Endothelial cell of umbilical vein (primary cell): ENCODE data around the gene PARN. TPM values are rescaled to one million over a fixed set of nuclear protein-coding genes. Genes with fewer than 3 reads are reported as not detected.

Experiments used
- BruUV-seq: library from RNA; stranded (reverse); fragments of 400-500 nt; replicated peaks from 2 replicates; lab custom pipeline; 2021; lab: Mats Ljungman, UMichigan
- CTCF ChIA-PET: fragments of 300-600, 350-600 bp; sonication (Branson Sonifier 250); formaldehyde crosslinking; loops from one replicate; lab custom pipeline; 2021; ENCODE audit warnings: antibody characterized with exemption, inconsistent platforms; lab: Charles Lee
- POLR2A ChIA-PET: fragments of 300-600, 350-600 bp; sonication (Branson Sonifier 250); formaldehyde crosslinking; loops from one replicate; lab custom pipeline; 2021; ENCODE audit warnings: antibody characterized with exemption, inconsistent platforms; lab: Charles Lee
- DNase-seq: peaks from one replicate; pipeline ENCODE4 v3.0.0-alpha.2; 2011; ENCODE audit warnings: low read depth, low spot score
- FAIRE-seq: peaks from 2 replicates; lab custom pipeline; 2011; peaks lifted over from hg19 to GRCh38; lab: Jason Lieb, UNC
- H2AFZ ChIP-seq: 2 replicates; pipeline ENCODE4 v1.6.0; 2012; ENCODE audit warnings: low read depth, low read length, control low read depth, inconsistent platforms
- H3K27ac ChIP-seq: 2 replicates; pipeline ENCODE4 v1.5.1; 2011; ENCODE audit warnings: low read depth, mild to moderate bottlenecking, control low read depth, low read length, moderate library complexity; ENCODE audit not compliant: insufficient read depth
- H3K27me3 ChIP-seq, 2 experiments: 2 replicates each; pipeline versions ENCODE4 v1.6.0 to v1.6.1; 2011; ENCODE audit warnings: low read length in 2 of 2, mixed read lengths in 1 of 2; ENCODE audit not compliant: control insufficient read depth in 2 of 2, insufficient read depth in 2 of 2
- H3K36me3 ChIP-seq, 2 experiments: 2 replicates in 1 of 2; 3 replicates in 1 of 2; pipeline ENCODE4 v1.5.1; 2011; ENCODE audit warnings: low read length in 2 of 2, mild to moderate bottlenecking in 1 of 2, moderate library complexity in 1 of 2; ENCODE audit not compliant: control insufficient read depth in 2 of 2, insufficient read depth in 2 of 2; ENCODE audit errors: extremely low read depth in 1 of 2
- H3K4me1 ChIP-seq: 3 replicates; pipeline ENCODE4 v1.5.1; 2011; ENCODE audit warnings: mild to moderate bottlenecking, low read length; ENCODE audit not compliant: control insufficient read depth, insufficient read depth; ENCODE audit errors: extremely low read depth
- H3K4me2 ChIP-seq: 2 replicates; pipeline ENCODE4 v1.6.1; 2011; ENCODE audit warnings: low read length, control low read depth, mixed read lengths; ENCODE audit not compliant: insufficient read depth
- H3K4me3 ChIP-seq, 3 experiments: fragments of 200-600 bp in 1 of 3; sonication (generic), shearing (Covaris generic) in 1 of 3; replicated peaks in 1 of 3; 2 replicates each; pipeline ENCODE4 v1.5.1; 2011 to 2016; ENCODE audit warnings: control low read depth in 3 of 3, low read length in 3 of 3, mild to moderate bottlenecking in 2 of 3, inconsistent platforms in 1 of 3, low read depth in 1 of 3, moderate library complexity in 1 of 3; ENCODE audit not compliant: insufficient read depth in 1 of 3
- H3K79me2 ChIP-seq: 2 replicates; pipeline ENCODE4 v1.6.0; 2012; ENCODE audit warnings: low read length, inconsistent platforms; ENCODE audit not compliant: control insufficient read depth, insufficient read depth
- H3K9ac ChIP-seq: replicated peaks from 2 replicates; pipeline ENCODE3; 2011; ENCODE audit warnings: low read length, control low read depth; ENCODE audit not compliant: insufficient read depth; ENCODE audit errors: extremely low read depth
- H3K9me1 ChIP-seq: replicated peaks from 3 replicates; pipeline ENCODE4 v1.6.0; 2011; ENCODE audit warnings: mild to moderate bottlenecking, low read length; ENCODE audit not compliant: control insufficient read depth, insufficient read depth; ENCODE audit errors: extremely low read depth
- H3K9me3 ChIP-seq: replicated peaks from 2 replicates; pipeline ENCODE4 v1.5.1; 2012; ENCODE audit warnings: low read length, inconsistent platforms; ENCODE audit not compliant: control insufficient read depth, insufficient read depth
- H4K20me1 ChIP-seq: replicated peaks from 2 replicates; pipeline ENCODE3; 2011; ENCODE audit warnings: mild to moderate bottlenecking, low read length; ENCODE audit not compliant: control insufficient read depth, insufficient read depth; ENCODE audit errors: extremely low read depth
- EZH2 ChIP-seq: IDR thresholded peaks from 2 replicates; pipeline ENCODE4 v1.6.1; 2012; ENCODE audit warnings: borderline replicate concordance, low read depth, mild to moderate bottlenecking, moderate library complexity, low read length, inconsistent platforms; ENCODE audit not compliant: severe bottlenecking
- GATA2 ChIP-seq: IDR thresholded peaks from 2 replicates; pipeline ENCODE4 v1.7.0; 2011; ENCODE audit warnings: low read depth, mild to moderate bottlenecking, moderate library complexity, mixed read lengths, low read length; ENCODE audit not compliant: insufficient read length, insufficient read depth
- MYC ChIP-seq: IDR thresholded peaks from one replicate; pipeline ENCODE4 v1.6.1; 2011; ENCODE audit warnings: mild to moderate bottlenecking, low read depth, low read length
- POLR2A ChIP-seq: IDR thresholded peaks from 2 replicates; pipeline ENCODE4 v1.6.1; 2012; ENCODE audit warnings: low read depth, mild to moderate bottlenecking, control low read depth, low read length
- POLR2AphosphoS5 ChIP-seq: IDR thresholded peaks from 2 replicates; pipeline ENCODE4 v1.6.1; 2012; ENCODE audit warnings: low read depth, mild to moderate bottlenecking, control low read depth, low read length, moderate library complexity; ENCODE audit not compliant: insufficient read depth
- dilution Hi-C: fragments of 300-500 bp; cut with MboI; formaldehyde crosslinking; loops from one replicate; pipeline ENCODE4 v1.15.0; 2019; ENCODE audit warnings: low sequenced_read_pairs; ENCODE audit not compliant: extremely low pct_ligation_motif_present
- intact Hi-C: fragments of 100-400 bp; cut with micrococcal nuclease; formaldehyde crosslinking; loops from one replicate; pipeline ENCODE4 v1.10.0; 2022
- polyA plus RNA-seq, 4 experiments: library from polyadenylated mRNA; depleted of rRNA in 3 of 4; stranded (reverse) in 3 of 4; unstranded in 1 of 4; fragments of >200 nt; gene quantifications; 2 replicates each; pipeline versions ENCODE4 v1.2.1 to v1.2.3, GENCODE V29; 2011 to 2012; ENCODE audit warnings: missing spikeins in 1 of 4
- total RNA-seq: library from RNA; stranded (reverse); gene quantifications from 2 replicates; pipeline ENCODE4 v1.2.3, GENCODE V29; 2021
- TF ChIP-seq, protein P1 (sequence below): IDR thresholded peaks from 2 replicates; pipeline ENCODE4 v1.6.1; 2011; ENCODE audit not compliant: insufficient read depth, insufficient read length
- TF ChIP-seq, protein P2 (sequence below), 2 donors: IDR thresholded peaks; 1 replicate in 1 of 2; 2 replicates in 1 of 2; pipeline ENCODE4 v1.5.1; 2011; ENCODE audit warnings: low read length in 2 of 2, mild to moderate bottlenecking in 2 of 2, moderate library complexity in 2 of 2, control low read depth in 1 of 2, inconsistent platforms in 1 of 2, low read depth in 1 of 2; ENCODE audit not compliant: insufficient read depth in 1 of 2; ENCODE audit errors: extremely low read depth in 1 of 2

The PARN gene
- total and polyA plus RNA-seq, 2 donors (not counting 3 experiments of a cell fraction or from before 2014, with no cell fraction given): 16.9 to 24.6 TPM

DNA sequence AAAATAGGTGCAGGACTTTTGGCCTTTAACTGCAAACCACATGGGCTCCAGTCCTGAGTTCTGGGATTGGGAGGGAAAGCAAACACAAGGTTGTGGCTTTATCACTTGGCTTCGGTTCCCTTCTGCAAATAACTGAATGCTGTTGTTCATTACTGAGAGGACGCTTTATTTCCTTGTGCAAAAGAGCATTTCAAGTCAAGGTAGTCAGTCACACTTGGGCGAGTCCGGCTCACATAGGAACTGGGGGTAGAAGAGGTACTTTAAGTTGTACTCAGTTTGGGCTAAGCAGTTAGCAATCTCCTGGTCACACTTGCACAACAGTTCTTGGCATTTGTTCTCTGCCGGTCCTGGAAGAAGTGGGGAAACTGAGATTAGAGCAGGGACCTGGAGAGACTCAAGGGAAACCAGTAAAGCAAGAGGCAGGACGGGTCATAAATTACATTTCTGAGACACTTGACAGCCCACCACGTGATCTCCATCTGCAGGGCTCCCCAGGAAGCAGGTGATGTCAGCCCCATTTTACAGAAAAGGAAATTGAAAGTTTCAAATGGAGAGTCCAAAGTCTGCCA, 42.4 kb upstream of the PARN start:
- peaks cover 4 to 8% of the 10 kb centered on the region in 2 experiments for H3K36me3 ChIP-seq
- no peaks in the 10 kb centered on the region for H4K20me1 ChIP-seq
- no peak overlapping the region for H3K9ac ChIP-seq
- H3K9me1 ChIP-seq: no peaks in the 10 kb centered on the region
- ChIA-PET POLR2A (no interaction called here), CTCF (no interaction called here)
- FAIRE-seq: no peak
- H3K9me3 ChIP-seq: no peaks in the 10 kb centered on the region
- intact Hi-C loops (no loop called here), dilution Hi-C loops (no loop called here)
- H2AFZ ChIP-seq: no peak overlapping the region
- H3K4me1 ChIP-seq: no peaks in the 10 kb centered on the region
- no peaks in the 10 kb centered on the region for H3K27me3 ChIP-seq
- no peak overlapping the region for H3K4me2 ChIP-seq
- no peak for TF ChIP-seq POLR2A
- no peak overlapping the region for H3K4me3 ChIP-seq
- no TSS peak for BruUV-seq
- no peaks in the 10 kb centered on the region for H3K79me2 ChIP-seq
- no peak for DNase-seq
- no peak overlapping the region for H3K27ac ChIP-seq

DNA sequence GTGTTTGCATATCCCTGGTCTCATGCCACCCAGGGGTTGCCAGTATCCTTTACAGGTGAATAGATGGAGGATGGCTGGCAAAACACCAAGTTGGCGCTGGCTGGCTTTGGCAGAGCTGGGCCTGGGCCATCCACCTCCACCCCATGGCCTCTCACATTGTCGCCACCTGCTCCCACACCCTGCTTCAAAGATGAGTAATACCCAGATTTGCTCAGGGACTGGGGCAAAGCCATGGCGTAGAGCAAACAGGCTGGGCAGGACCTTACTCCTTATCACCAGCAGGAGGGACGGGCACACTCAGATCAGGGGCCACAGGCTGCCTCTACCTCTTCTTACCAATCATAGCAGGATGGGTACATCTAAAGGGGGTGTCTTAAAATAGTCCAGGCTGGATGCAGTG, 39.7 kb upstream of the PARN start:
- Histone ChIP-seq H2AFZ (no peak overlapping the region), H3K79me2 (no peaks in the 10 kb centered on the region), H3K27ac (no peak overlapping the region), H3K9me3 (no peaks in the 10 kb centered on the region), H3K4me2 (no peak overlapping the region), H3K9ac (no peak overlapping the region), H3K27me3 (no peaks in the 10 kb centered on the region), H3K9me1 (no peaks in the 10 kb centered on the region), H4K20me1 (no peaks in the 10 kb centered on the region), H3K4me1 (no peaks in the 10 kb centered on the region), H3K36me3 (peaks cover 12 to 19% of the 10 kb centered on the region in 2 experiments), H3K4me3 (no peak overlapping the region)
- intact Hi-C loops (no loop called here), dilution Hi-C loops (no loop called here)
- ChIA-PET POLR2A (no interaction called here), CTCF (no interaction called here)
- no TSS peak for BruUV-seq
- FAIRE-seq: no peak
- DNase-seq: no peak
- TF ChIP-seq POLR2A (no peak), GATA2 (no peak), EZH2 (no peak), POLR2AphosphoS5 (no peak), MYC (no peak)
- TF ChIP-seq, protein P1, sequence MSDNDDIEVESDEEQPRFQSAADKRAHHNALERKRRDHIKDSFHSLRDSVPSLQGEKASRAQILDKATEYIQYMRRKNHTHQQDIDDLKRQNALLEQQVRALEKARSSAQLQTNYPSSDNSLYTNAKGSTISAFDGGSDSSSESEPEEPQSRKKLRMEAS: no peak
- TF ChIP-seq, protein P2, sequence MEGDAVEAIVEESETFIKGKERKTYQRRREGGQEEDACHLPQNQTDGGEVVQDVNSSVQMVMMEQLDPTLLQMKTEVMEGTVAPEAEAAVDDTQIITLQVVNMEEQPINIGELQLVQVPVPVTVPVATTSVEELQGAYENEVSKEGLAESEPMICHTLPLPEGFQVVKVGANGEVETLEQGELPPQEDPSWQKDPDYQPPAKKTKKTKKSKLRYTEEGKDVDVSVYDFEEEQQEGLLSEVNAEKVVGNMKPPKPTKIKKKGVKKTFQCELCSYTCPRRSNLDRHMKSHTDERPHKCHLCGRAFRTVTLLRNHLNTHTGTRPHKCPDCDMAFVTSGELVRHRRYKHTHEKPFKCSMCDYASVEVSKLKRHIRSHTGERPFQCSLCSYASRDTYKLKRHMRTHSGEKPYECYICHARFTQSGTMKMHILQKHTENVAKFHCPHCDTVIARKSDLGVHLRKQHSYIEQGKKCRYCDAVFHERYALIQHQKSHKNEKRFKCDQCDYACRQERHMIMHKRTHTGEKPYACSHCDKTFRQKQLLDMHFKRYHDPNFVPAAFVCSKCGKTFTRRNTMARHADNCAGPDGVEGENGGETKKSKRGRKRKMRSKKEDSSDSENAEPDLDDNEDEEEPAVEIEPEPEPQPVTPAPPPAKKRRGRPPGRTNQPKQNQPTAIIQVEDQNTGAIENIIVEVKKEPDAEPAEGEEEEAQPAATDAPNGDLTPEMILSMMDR (IDR thresholded peaks at IDR 0.05; ENCODE audit: extremely low read depth in 1 of 2, insufficient read depth in 1 of 2, low read depth in 1 of 2, low read length in 2 of 2): no peak
